Naive B cell (primary cell): Measurements from ENCODE around the gene MSMB. TPM values are rescaled to one million over a fixed set of nuclear protein-coding genes. Genes with fewer than 3 reads are reported as not detected.
A peak's percentile ranks its signal among the peaks of the same experiment; 100 is the strongest.
"Not testable (repeated sequence)": the region's sequence is repeated elsewhere in the genome, so short reads cannot be mapped to it uniquely, and the experiment has no call there.

Source experiments
- ATAC-seq, 2 donors: fragments of 150-1000 bp; cut with Tn5 transposase; 2 replicates each; pipeline ENCODE4 v1.10.0; 2021; ENCODE audit warnings: low read depth in 2 of 2, mild to moderate bottlenecking in 2 of 2, moderate library complexity in 2 of 2
- DNase-seq: peaks from one replicate; pipeline ENCODE4 v3.0.0; 2022
- H3K27ac Mint-ChIP-seq, 6 donors: one replicate each; pipeline ENCODE4 v1.8.0; 2020 to 2022; ENCODE audit warnings: mild to moderate bottlenecking in 6 of 6, mixed read lengths in 6 of 6, moderate library complexity in 5 of 6, inconsistent platforms in 2 of 6
- H3K27me3 Mint-ChIP-seq, 3 donors: one replicate each; pipeline ENCODE4 v1.8.0; 2021 to 2022; ENCODE audit warnings: mixed read lengths in 3 of 3, mild to moderate bottlenecking in 1 of 3
- H3K36me3 Mint-ChIP-seq, 2 donors: one replicate each; pipeline ENCODE4 v1.8.0; 2020 to 2022; ENCODE audit warnings: mixed read lengths in 2 of 2, inconsistent platforms in 1 of 2, mild to moderate bottlenecking in 1 of 2
- H3K4me1 Mint-ChIP-seq, 3 donors: one replicate each; pipeline ENCODE4 v1.8.0; 2020 to 2022; ENCODE audit warnings: mixed read lengths in 3 of 3, inconsistent platforms in 1 of 3, mild to moderate bottlenecking in 1 of 3, moderate library complexity in 1 of 3
- H3K4me3 Mint-ChIP-seq, 8 donors: one replicate each; pipeline ENCODE4 v1.8.0; 2020 to 2022; ENCODE audit warnings: mild to moderate bottlenecking in 8 of 8, mixed read lengths in 8 of 8, moderate library complexity in 8 of 8, inconsistent platforms in 2 of 8
- H3K9me3 Mint-ChIP-seq, 7 donors: one replicate each; pipeline ENCODE4 v1.8.0; 2020 to 2022; ENCODE audit warnings: mixed read lengths in 7 of 7, mild to moderate bottlenecking in 5 of 7, inconsistent platforms in 2 of 7, moderate library complexity in 1 of 7
- polyA plus RNA-seq, 6 donors: library from polyadenylated mRNA; unstranded; fragments of 300-500 nt; fragmentation: Illumina TruSeq; gene quantifications; one replicate each; pipeline ENCODE4 v1.2.3, GENCODE V29; 2021; ENCODE audit warnings: low read depth in 6 of 6

The MSMB gene
- polyA plus RNA-seq, 6 donors from 2014 or later, result not detected

DNA sequence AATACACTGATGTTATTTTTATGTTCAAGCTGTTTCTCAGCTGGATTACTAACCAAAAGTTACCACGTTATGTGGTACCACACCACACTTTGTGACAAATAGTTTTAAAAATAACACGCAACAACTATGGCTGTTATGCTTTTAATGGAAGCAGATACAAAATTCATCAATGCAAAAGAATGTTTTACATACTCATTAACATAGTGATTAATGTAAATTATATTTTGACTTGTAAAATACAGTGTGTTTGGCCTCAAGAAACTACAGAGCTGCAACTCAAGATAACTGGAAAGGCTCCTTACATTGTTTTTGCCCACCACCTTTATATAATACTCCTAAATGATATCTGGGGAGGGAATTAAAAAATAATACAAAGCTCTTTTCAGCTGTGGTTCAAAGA, 41.1 kb downstream of the MSMB start:
- ATAC-seq, result no peak
- Mint-ChIP-seq H3K4me3 (no peak overlapping the region), H3K9me3 (peaks cover 0 to 2% (median 0%) of the 10 kb centered on the region in 7 donors), H3K27ac (no peak overlapping the region), H3K36me3 (peaks cover 21 to 29% of the 10 kb centered on the region in 2 donors), H3K4me1 (no peaks in the 10 kb centered on the region), H3K27me3 (no peaks in the 10 kb centered on the region)
- no peak for DNase-seq

DNA sequence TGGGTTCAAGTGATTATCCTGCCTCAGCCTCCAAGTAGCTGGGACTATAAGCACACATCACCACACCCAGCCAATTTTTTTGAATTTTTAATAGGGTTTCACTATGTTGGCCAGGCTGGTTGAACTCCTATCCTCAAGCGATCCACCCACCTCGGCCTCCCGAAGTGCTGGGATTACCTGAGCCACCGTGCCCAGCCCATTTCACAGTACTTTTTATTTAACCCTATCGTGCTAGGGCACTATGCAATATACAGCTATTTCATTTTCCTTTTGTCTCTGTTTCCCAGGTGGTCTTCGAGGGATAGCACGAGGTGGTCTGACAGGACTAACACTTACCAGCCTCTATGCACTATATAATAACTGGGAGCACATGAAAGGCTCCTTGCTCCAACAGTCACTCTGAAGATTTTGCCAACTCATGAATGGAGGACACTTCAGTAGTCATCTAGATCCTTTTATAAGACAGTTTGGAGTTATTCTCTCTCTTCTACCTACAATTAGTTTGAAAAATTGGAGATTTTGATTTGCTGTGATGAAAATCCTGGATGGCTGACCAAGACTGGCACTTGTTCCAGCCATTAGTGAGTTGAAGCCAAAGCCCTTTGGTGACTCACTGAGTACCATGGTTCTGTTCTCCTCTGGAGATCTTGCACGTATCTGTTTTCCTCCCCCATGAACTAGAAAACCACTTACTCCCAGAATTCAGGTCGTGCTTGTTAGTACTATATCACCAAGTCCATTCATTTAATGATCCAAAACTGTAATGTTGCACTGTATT, 43.0 kb downstream of the MSMB start:
- no peak for DNase-seq
- Mint-ChIP-seq H3K27ac (peak overlapping the region in 2 of 6 donors; percentile 18 to 49), H3K36me3 (peaks cover 31 to 34% of the 10 kb centered on the region in 2 donors), H3K27me3 (no peaks in the 10 kb centered on the region), H3K4me3 (peak overlapping the region in 1 of 8 donors; percentile 35), H3K9me3 (peaks cover 0 to 10% (median 4%) of the 10 kb centered on the region in 7 donors), H3K4me1 (no peaks in the 10 kb centered on the region)
- ATAC-seq, result no peak

- H3K27ac Mint-ChIP-seq, H3K4me3 Mint-ChIP-seq: not testable (repeated sequence)
- H3K36me3 Mint-ChIP-seq, result peaks cover 33 to 34% of the 10 kb centered on the region in 2 donors
Measured at GRCh38 chr10:46002189-46002687, 43.8 kb downstream of the MSMB start.

DNA sequence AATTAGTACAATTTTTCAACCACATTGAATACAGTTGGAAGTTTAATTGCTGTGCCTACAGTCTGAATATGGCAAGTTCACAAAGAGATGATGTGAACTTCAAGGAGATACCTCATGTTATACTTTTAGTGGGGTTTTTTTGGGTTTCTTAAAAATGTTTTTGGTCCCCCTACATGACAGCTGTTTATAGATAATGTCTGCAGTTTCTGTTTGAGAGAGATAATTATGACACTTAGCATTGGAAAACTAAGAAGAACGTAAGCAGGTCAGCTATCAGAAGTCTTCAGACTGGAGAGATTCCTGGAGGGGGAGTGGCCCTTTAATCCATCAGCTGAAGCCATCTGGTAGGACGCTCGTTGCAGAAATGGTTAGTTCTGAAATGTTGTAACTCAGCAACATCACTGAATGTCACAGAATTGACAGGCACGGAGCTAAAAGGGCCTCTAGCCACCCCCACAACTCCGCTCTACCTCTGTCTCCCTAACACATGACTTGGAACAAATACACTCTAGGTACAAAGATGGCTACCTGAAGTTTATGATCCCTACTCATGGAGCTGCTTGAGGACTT, 44.8 kb downstream of the MSMB start:
- no peaks in the 10 kb centered on the region for H3K27me3 Mint-ChIP-seq
- no peak for DNase-seq
- peaks cover 0 to 10% (median 4%) of the 10 kb centered on the region in 7 donors for H3K9me3 Mint-ChIP-seq
- H3K27ac Mint-ChIP-seq, result no peak overlapping the region
- H3K4me3 Mint-ChIP-seq, result no peak overlapping the region
- no peak for ATAC-seq
- H3K36me3 Mint-ChIP-seq, result peaks cover 36% of the 10 kb centered on the region in 2 donors
- H3K4me1 Mint-ChIP-seq, result peaks cover 0 to 5% (median 0%) of the 10 kb centered on the region in 3 donors

More at GRCh38 chr10:46002189-46002687, 43.8 kb downstream of the MSMB start:
- H3K4me1 Mint-ChIP-seq, DNase-seq, H3K27me3 Mint-ChIP-seq, ATAC-seq: not testable (repeated sequence)
- peaks cover 0 to 10% (median 4%) of the 10 kb centered on the region in 7 donors for H3K9me3 Mint-ChIP-seq

DNA sequence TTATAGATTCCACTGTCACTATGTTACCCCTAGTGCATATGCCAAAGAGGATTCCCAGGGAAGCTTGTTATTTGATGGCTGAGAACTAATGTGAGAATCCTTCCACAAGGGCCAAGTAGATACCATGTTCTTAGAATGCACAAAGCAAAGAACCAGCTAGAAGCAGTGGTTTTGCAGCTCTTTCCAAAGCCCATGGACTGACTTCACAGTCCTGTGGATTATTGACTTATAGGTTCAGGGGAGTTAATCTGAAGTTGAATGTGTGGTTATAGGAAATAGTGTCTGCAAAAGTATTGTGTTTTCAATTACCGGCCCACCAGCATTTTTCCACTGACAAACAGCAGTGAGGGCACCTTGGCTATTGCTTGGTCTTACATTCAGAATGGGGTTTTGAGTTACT, 45.5 kb downstream of the MSMB start:
- Mint-ChIP-seq H3K27ac (no peak overlapping the region), H3K4me3 (no peak overlapping the region), H3K36me3 (peaks cover 36% of the 10 kb centered on the region in 2 donors), H3K4me1 (peaks cover 0 to 5% (median 0%) of the 10 kb centered on the region in 3 donors), H3K9me3 (peaks cover 0 to 10% (median 4%) of the 10 kb centered on the region in 7 donors), H3K27me3 (no peaks in the 10 kb centered on the region)
- DNase-seq (no peak), ATAC-seq (no peak)

- H3K27ac Mint-ChIP-seq, result not testable (repeated sequence)
- H3K36me3 Mint-ChIP-seq, result peaks cover 36% of the 10 kb centered on the region in 2 donors
Measured at GRCh38 chr10:45999955-46000354, 46.1 kb downstream of the MSMB start.

DNA sequence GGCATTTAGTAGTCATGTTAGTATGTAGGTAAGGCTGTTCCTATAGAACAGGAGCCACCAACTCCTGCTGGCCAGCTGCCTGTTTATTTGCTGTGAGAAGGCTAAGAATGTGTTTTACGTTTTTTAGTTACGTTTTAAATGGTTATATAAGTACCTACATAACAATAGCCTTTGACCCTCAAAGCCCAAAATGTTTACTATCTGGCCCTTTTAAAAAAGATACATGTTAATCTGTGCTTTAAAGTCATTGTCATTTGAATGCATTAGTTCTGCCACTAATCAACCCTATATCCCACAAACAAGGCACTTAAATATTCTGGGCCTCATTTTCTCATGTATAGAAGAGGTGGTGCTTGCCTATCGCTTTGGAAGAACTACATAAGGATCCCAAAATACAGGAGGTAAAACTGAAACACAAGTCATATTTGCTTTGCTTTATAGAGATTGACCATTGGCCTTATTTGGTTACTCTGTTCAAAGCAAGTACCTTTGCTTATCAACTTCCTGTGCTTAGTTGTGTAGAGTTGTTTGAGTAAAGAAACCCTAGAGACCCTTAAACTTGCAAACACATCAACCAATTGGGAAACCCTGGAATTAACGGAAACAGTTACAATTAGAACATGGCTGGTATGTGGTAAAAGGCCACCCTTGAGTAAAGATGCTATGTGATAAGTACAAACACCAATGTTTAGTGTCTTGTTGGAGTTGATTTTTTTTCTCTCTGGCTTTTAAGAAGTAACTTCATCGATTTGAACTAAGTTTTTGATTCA, 47.9 kb downstream of the MSMB start:
- no peak for DNase-seq
- Mint-ChIP-seq H3K27me3 (no peaks in the 10 kb centered on the region), H3K36me3 (peaks cover 31 to 40% of the 10 kb centered on the region in 2 donors), H3K4me1 (peaks cover 0 to 5% (median 0%) of the 10 kb centered on the region in 3 donors), H3K27ac (no peak overlapping the region), H3K4me3 (no peak overlapping the region), H3K9me3 (peaks cover 0 to 10% (median 4%) of the 10 kb centered on the region in 7 donors)
- ATAC-seq, result no peak

More at GRCh38 chr10:45999955-46000354, 46.1 kb downstream of the MSMB start:
- DNase-seq, H3K27me3 Mint-ChIP-seq, ATAC-seq, H3K4me1 Mint-ChIP-seq, H3K4me3 Mint-ChIP-seq: not testable (repeated sequence)
- peaks cover 0 to 10% (median 4%) of the 10 kb centered on the region in 7 donors for H3K9me3 Mint-ChIP-seq

GRCh38 chr10:45997557-45997956, 48.5 kb downstream of the MSMB start:
- H3K4me3 Mint-ChIP-seq, result peak overlapping the region in 1 of 8 donors; percentile 37
- H3K27me3 Mint-ChIP-seq, result no peaks in the 10 kb centered on the region
- H3K9me3 Mint-ChIP-seq, result peaks cover 0 to 10% (median 4%) of the 10 kb centered on the region in 7 donors
- no peak for DNase-seq
- peak overlapping the region in 2 of 6 donors; percentile 22 to 78 for H3K27ac Mint-ChIP-seq
- peaks cover 28 to 39% of the 10 kb centered on the region in 2 donors for H3K36me3 Mint-ChIP-seq
- peaks cover 0 to 5% (median 0%) of the 10 kb centered on the region in 3 donors for H3K4me1 Mint-ChIP-seq
- no peak for ATAC-seq

DNA sequence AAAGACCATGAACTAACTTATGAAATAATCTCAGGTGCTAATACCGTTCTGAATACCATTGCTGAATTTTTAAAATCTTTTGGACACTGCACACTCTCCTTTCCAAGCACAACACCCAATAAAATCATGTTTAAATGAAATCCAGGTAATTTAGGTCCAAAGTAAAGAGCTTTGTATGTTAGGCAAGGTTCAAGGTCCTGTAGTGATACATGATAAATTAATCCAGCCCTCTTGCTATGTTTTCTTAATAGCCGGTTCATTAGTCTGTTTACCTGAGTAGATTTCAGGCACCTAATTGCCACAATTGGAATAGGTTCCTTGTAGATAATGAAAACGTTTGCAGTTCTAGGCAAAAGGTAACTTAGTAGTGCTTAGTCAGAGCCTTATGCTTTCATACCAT, 60.5 kb downstream of the MSMB start:
- H3K4me3 Mint-ChIP-seq, result peak overlapping the region in 1 of 8 donors; percentile 12
- not testable (repeated sequence) for H3K4me1 Mint-ChIP-seq, ATAC-seq, H3K9me3 Mint-ChIP-seq, DNase-seq, H3K36me3 Mint-ChIP-seq, H3K27me3 Mint-ChIP-seq, H3K27ac Mint-ChIP-seq

DNA sequence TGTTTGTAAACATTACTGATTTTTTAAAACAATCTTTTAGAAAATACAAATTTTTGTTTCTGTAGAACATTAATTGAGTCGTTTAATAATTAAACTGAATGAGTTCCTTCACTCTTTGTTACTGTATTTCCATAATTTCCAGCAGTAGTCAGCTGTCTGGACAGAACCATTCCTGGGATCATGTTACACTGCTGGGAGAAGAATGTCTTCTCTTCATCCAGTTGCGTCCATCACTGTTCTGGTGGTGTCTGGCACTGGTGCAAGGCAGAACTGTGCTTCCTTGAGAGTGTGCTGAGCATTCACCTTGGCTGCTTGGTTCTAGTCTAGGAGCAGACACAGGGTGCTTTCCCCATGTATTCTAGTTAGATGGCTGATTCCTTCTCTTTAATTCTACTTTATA, 61.6 kb downstream of the MSMB start:
- not testable (repeated sequence) for ATAC-seq, DNase-seq, H3K36me3 Mint-ChIP-seq, H3K4me3 Mint-ChIP-seq, H3K9me3 Mint-ChIP-seq, H3K27me3 Mint-ChIP-seq, H3K4me1 Mint-ChIP-seq, H3K27ac Mint-ChIP-seq

DNA sequence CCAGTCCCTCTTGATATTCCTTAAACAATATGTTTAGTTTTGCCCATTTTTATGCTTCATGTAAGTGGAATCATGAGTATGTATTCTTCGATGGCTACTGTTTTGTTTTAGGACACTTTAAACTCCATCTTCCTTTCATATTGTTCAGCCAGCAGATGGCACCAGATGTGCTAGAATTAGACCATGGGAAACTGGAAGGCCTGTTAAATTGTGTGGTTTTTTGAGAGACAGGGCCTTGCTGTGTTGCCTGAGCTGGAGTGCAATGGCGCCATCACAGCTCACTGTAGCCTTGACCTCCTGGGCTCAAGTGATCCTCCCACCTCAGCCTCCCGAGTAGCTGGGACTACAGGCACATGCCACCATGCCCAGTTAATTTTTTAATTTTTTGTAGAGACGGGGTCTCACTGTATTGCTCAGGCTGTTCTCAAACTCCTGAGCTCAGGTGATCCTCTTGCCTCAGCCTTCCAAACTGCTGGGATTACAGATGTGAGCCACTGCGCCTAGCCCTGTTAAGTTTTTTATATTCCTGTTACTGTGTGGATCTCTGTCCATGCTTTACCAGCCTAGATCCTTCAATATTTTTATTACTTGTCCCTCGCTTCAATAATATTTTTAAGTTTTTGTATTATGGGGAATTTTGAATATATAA, 62.4 kb downstream of the MSMB start:
- H3K9me3 Mint-ChIP-seq, H3K36me3 Mint-ChIP-seq, H3K4me1 Mint-ChIP-seq, H3K27me3 Mint-ChIP-seq, H3K4me3 Mint-ChIP-seq: not testable (repeated sequence)
- peak; percentile 14 for DNase-seq
- ATAC-seq, result peak; percentile 47 to 58
- H3K27ac Mint-ChIP-seq, result peak overlapping the region in 1 of 6 donors; percentile 30
